Stromal cell of bone marrow (primary cell): ENCODE measurements around the gene MAD1L1.
"Not testable (repeated sequence)": the region's sequence is repeated elsewhere in the genome, so short reads cannot be mapped to it uniquely, and the experiment has no call there.

Source experiments
- DNase-seq: peaks from one replicate; pipeline ENCODE4 v3.0.0-alpha.2; 2012; ENCODE audit warnings: low read depth

The MAD1L1 gene

DNA sequence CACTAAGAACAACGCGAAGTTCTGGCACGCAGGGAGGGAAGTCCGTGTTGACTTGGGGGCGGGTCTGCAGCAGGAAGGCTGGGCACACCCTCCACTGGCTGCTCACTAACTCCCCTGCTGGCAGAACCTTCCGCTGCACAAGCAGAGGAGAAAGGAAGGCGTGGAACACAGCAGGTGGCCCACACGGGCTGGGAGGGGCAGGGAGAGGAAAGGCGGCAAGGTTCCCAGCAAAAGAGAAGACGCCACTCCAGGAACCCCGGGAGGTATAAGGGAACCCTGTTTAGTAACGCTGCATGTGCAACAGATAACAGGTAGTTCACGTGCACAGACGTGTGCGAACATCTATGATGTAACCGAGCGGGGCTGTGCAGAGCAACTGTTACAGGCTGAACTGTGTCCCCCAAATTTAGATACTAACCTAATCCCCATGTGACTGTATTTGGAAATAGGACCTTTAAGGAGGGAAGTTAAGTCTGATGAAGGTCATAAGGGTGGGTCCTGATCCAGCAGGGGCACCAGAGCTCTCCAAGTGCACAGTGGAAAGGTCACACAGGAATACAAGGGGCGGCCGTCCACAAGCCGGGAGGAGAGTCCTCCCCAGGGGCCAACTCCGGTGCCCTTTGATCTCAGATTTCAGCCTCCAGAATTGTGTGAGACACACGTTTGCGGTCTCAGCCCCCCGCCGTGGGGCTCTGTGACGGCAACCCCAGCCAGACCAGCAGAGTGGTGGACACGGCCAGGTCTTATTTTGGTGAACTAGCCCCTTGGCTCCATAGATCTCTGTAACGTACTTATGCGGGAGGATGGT lies 357.1 kb downstream of the MAD1L1 start:
- not testable (repeated sequence) for DNase-seq

DNA sequence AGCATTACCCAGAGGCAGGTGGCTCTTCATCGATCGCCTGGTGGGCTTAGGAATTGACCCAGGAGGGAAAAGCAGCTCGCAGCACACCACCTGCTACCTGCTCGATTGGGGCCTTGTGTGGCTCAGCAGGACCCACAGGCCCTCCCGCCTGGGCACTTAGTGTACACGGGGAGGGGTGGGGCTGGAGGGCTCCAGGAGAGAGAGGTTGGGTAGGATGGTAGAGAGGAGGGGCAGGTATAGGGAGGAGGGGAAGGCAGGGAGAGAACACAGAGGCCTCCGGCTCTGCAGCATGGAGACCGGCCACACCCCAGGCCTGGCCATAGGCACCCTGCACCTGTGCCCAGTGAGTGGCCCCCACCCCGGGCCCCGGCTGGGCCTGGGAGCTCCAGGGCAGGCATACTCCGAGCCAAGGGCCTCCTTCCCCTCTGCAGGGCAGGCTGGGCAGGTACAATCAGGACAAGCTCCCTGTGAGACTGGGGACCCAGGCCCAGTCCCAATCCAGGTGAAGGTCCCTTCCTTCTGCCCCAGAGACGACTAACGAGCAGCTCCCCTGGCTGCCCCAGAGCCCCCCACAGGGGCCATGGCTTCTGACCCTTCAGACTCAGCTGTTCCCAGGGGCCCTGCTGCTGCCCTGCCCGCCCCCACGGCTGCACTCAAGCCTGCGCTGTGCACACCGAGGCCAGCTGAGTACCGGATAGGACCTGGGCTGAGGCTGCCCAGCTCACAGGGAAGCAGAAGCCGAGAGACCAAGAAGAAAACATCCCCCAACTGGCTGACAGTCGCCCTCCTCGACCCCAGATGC lies 358.0 kb downstream of the MAD1L1 start:
- DNase-seq, result not testable (repeated sequence)

DNA sequence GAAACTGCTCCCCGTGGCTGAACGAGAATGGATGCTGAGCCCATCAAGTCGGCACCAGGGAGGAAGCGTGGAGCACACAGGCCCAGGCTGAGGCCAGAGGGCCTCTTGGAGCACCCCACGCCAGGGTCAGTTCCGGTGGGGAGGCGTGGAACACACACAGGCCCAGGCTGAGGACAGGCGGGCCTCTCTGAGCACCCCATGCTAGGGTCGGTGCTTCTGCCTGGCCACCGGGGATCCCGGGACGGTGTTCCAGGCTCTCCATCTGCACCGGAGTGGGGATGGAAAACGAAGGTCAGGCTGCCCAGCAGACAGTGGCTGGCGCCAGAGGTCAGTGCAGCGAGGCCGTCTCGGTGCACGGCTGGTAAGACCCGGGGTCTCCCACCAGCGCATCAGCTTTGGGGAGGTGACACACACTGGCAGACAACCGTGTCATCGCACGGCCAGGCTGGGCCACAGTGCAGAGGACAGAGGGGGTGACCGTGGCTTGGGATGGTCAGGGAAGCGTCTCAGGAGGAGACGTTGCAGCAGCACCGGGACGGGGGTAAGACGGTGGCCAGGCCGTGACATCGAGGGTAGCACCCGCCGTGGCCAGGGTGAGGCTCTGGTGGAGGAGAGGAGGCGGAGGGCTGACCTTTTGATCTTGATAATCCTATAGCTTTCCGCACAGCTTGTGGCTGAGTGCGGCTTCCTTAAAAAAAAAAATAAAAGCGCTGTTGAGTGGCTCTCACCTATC lies 358.7 kb downstream of the MAD1L1 start:
- no peak for DNase-seq

DNA sequence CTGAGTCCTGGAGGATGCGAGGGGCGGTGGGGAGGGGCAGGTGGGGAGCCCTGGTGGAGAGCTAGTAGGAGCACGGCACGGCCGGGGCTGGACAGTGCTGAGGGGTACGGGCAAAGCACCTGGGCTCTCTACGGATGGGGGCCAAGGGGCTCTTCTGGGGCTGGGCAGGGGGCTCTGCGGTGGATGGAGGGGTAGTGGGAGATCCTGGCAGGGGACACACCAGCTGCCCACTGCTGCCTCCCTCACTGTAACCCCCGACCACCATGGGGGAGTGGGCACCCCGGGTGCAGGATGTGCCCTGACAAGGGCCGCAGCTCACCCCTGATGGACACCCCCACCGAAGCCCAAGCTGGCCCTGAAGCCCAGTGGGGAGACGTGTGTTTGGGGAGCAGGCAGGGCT lies 359.3 kb downstream of the MAD1L1 start:
- no peak for DNase-seq

DNA sequence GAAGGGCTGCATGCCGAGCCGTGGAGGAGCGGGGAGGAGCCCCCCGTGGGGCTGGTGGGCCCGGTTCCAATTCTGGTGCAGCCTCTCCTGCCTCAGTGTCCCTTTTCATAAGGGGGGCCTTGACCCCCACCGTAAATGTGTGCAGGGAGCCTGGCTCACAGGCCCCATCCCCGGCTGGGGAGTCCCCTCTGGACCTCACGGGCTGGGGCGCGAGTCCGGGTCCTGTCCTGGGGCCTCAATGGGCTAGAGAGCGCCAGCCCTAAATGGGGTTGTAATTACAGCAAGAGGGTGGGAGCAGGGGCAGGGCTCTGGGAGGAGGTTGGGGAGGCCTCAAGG lies 359.7 kb downstream of the MAD1L1 start:
- DNase-seq, result no peak

DNA sequence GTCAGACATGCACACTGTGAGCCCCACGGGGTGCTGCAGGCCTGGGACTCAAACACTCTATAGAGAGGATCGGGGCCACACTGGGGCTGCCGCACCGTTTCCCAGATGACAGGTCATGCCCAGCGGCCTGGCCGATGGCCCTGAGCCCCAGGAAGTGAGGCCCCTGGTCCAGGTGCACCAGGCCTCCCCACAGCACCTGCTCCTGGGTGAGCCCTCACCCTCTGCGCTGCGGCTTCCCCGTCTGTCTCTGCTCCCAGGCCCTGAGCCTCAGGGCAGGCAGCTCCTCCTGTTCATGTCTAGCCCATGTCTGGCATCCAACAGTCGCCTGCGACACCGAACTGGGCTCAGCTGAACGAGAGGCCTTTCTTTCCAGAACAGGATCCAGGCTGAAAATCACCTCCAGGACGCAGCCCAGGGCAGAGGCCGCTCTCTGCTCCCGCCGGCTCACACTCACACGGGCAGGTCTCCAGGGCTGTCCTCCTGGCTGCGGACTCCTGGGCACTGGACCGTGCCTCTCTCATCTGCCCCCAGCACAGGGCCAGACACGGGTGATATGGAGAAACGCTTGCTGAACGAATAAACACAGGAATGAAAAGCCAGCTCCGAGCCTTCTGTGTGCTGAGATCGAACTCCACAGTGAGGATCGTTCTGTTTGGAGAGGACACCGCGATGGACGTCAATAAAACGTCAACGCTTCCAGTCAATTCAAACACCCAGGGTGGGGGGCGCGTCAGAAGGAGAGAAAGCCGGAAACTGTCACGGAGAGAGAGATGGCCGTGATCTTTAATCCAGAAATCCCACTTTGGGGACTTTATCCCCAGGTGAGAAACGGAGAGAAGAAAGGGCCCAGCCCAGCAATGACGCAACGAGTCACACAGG lies 360.3 kb downstream of the MAD1L1 start:
- no peak for DNase-seq

DNA sequence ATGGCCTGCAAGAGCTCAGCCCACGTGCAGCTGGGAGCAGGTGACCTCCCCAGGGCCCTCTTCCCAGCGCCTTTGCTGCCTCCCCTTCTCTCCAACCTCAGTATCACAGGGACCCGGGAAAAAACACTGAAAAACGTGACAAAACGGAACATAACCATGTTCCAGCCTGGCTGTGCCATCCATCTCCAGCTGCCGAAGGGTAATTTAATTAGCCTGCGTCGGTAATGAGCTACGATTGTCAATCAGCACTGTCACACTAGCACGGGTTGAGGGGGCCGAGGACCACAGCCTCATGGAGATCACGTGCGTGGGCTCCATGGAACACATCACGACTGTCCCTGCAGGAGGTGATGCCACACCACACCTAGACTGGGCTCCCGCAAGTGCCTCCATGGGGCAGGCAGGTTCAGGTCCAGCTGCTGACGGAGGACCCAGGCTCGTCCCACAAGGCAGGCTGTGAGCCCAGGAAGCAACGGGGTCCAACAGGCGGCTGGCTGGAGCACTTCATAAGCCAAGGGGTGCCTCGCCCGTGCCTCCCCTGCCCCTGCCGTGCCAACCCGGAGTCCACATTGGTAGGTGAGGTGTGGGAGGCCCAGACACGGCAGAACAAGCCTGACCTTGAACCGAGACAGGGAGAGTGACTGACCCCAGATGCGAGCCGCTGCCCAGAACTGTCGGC lies 363.2 kb downstream of the MAD1L1 start:
- no peak for DNase-seq

DNA sequence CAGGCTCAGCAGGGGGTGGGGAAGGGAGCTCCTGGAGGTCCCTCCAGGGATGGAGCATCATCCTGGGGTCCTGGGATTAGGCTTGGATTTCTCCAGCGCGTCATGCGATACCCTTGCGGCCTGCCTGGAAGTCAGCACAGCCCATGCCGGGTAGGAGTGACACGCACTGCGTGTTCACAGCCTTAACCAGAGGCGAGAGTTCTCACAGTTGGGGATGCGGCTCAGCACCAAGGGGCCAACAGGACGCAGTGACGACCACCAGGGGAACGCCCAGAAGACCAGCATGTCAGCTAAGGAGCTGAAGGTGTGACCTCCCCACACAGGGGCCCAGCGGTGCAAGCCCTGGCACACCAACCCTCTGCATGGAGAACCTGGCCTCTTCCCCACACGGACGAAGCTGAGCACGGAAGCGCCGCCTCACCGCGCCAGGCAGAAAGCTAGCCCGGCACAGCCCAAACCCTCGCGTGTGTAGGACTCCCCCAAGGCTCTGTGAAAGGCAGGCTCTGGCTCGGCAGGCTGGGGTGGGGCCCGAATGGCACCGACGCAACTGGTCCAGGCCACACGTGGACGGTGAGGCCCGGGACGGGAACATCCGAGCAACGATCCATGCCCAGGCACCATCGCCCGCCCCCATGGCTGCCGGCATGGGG lies 364.1 kb downstream of the MAD1L1 start:
- DNase-seq, result no peak

DNA sequence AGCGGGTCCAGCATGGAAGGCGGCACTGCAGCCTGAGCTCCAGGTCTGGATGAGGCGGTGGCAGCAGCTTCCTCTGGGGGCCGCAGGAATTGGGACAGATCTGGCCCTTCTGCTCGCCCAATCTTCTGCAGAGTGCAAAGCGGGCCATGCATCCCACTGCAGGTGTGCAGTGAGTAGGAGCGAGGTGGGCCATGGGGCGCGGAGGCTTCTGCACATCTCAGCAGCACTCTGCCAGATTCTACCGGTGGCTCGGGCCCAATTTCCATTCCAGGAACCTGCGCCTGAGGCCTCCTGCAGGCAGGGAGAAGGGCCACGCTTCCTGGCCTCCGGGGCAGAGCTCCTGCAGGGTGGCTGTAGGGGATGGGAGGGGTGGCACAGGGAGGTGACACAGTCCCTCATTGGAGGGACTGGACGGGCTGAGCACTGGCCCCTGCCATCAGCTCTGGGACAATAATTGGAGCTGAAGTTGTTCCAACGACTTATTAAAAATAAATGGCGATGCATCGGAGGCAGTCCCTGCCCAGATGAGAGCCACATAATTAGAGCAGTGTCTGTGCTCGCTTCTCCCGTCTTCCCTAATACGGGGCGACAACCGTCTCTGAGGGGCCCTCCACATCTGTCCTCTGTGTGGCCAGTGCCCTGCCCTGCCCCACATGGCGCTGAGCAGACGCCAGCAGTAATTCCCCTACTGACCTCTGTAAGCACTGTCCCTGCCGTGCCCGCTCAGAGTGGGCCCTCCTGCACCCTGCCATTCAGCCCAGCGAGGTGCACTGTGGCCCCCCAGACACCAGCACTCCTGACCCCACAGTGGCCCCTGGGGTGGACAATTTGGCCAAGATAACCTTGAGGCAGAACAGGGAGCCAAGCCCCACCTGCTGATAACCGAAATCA lies 365.1 kb downstream of the MAD1L1 start:
- no peak for DNase-seq

DNA sequence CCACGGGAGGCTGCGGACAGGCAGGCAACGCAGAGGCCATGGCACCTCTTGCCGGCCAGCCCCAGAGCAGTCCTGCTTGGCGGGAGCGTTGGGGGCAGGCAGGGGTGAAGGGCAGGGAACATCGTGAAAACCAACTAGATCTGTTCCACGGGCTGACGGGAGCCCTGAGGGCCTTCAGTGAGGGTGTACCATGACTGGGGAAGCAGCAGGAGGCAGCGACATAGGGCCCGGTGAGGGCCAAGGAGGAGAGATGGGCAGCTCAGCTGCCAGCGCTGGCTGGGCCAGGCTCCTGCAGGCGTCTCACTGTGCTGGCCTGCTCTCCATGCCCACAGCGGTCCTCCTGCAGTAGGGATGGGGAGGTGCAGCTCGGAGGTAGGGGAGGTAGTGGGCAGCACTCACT lies 366.1 kb downstream of the MAD1L1 start:
- no peak for DNase-seq

DNA sequence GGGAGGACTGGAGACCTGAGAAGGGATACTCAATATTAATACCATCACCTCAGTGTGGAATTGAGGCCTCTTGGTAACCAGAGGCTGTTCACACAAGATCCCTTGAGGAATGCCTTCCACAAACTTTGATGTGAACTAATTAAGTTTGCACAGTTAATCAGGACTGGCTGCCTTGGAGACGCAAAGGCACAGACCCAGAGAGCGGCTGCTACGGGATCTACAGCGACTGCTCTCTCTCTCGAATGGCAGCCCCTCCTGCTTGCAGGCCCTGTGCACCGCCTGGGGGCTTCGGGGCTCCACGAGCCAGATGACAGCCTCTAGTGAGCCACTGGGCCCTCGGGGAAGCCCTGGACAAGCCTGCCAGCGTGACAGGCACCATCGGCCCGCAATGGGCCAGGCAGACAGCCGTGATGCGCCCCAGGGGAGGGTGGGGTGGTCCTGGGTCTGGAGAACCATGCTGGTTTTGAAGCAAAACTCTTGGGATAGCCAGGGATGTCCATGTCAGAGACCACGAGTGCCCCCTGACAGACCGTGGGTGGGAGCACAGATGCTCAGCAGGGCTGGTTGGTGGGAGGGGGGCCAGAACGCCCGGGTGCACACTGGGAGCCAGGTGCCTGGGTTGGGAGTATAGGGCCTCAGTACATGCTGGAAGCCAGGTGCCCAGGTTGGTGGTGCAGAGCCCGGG lies 367.0 kb downstream of the MAD1L1 start:
- no peak for DNase-seq

DNA sequence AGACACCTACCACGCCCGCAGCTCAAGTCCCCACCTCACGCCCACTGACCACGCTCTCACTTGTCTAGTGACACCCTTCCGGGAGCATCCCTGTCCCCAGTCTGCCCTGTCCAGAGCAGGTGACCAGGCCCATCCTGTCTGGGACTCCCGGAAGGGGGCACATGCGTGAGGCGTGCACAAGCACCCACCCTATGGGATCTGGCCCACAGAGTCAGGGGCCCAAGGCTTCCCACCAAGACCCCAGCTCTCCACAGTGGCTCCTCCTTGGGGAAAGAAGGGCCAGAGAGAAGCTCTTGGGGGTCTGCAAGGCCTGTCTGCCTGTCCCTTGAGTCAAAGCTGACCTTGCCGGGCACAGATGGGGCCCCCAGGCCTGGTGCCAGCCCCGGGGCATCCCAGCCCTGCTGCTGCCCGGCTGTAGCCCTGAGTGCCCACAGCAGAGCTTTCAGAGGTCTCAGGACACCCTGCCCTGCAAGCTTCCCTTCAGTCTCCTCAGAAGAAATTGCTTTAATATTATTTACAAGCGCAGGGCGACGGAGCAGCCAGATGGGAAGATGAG lies 367.7 kb downstream of the MAD1L1 start:
- DNase-seq, result no peak

DNA sequence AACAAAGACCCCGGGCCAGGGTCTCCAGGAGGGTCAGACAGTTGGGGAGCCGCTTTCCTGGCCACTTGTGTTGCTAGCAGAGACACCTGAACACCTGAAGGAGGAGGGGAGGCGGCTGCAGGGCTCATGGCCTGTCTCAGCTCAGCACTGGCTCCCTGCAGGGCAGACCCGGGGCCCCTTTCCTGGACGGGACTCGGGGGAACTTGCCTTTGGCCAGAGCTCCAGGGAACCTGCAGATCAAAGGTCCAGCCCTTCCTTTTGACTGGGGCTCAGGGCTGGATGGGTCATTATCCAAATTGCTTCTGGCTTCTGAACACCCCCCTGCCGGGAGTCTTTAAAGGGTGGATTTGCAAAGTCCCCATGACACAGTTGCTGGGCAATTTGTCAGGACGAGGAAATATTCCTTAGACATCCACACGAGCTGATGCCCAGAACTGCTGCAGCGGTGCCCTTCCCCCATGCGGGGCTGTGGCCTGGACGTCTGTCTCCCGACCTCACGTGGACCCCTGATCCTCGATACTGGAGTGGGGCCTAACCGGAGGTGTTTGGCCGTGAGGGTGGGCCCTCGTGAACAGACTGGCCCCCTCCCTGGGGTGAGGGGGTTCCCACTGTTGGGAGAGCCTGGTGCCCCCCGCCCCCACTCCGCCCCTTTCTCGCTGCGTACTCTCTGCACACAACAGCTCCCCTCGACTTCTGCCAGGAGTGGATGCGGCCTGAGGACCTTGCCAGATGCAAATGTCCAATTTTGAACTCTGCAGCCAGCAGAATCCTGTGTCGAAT lies 368.4 kb downstream of the MAD1L1 start:
- no peak for DNase-seq

DNA sequence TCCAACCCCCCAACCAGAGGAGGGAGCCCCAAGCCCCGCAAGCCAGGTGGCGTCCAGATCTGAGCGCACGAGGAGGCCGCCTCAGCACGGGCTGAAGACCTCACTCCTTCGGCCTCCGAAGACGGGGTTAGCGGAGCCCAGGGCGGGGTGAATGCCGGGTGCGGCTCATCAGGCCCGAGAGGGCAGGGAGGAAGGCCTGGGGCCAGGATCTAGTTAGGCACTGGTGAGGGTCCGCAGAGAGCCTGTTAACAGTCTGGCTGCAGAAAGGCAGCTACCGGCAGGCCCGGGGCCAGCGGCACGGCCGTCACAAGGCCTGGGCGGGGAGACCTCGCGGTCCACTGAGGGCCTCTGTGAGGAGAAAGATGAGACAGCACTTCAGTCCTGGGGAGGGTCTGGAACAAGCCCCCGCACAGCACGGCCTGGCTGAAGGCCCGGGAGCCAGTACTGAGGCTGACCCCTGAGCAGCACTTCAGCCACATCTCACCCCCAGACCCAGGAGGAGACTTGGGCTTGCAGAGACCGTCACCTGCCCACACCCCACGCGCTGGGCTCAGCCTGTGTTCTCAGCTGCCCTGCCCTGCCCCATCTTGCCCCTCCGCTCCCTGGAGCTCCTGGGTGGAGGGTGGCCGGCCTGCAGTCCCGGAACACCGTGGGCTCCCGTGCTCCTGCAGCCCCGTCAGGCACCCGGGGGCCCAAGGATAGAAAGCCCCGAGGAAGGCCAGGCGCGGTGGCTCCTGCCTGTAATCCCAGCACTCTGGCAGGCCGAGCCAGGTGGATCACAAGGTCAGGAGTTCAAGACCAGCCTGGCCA lies 369.4 kb downstream of the MAD1L1 start:
- no peak for DNase-seq

DNA sequence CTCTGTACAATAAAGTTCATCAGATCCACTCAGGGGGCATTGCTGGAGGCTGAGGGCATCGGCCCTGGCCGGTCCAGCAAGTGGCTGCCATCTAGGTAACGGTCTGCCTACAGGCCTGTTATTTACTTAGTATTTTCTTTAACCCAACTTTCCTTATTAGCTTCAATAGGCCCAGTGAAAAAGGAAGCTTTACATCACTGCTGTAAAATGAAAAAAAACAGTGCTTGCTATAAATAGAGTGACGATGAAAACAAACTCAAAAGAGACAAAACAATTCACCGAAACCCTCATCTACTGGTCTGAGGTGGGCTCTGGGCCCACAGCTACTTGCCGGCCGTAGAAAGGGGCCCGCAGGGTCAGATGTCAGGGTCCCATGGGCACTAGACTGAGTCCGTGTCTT lies 370.2 kb downstream of the MAD1L1 start:
- no peak for DNase-seq

DNA sequence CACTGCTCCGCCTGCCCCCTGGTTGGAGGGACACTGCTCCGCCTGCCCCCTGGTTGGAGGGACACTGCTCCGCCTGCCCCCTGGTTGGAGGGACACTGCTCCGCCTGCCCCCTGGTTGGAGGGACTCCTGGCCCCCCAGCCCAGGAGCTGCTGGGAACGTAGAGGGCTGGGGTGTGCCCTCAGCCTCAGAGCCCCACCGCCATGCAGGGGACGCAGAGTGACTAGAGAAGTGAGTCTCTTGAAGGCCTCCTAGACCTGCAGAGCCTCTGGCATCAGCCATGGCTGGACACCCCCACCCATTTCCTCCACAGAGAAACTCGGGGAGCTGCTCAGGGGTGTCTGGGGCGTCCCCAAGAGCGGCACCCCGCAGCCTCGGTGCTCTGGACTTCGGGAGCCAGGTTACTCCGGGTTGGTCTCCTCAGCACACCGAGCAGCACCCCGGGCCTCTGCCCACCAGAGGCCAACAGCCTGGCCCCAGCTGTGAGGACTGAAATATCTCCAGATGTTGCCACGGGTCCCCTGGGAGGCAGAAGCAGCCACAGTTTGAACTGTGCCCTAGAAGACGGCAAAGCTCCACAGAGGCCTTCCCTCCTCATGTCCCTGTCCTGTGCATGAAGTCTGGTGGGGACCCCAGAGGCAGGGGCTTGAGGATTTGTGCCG lies 370.8 kb downstream of the MAD1L1 start:
- DNase-seq, result no peak
